Activated CD4-positive, alpha-beta T cell treated with anti-CD3 and anti-CD28 coated beads for 4 hours (primary cell): Measurements from ENCODE around the gene LYL1.

Experiments used
- DNase-seq, 2 donors: peaks; one replicate each; pipeline ENCODE4 v3.0.0-alpha.2; 2020

The LYL1 gene

GRCh38 chr19:13091400-13092157 lies 11.1 kb downstream of the LYL1 start:
- DNase-seq, result no peak

GRCh38 chr19:13090511-13091231 lies 12.0 kb downstream of the LYL1 start:
- no peak for DNase-seq

- DNase-seq, result no peak
Observed at GRCh38 chr19:13089857-13090507, 12.7 kb downstream of the LYL1 start.

- no peak for DNase-seq
Observed at GRCh38 chr19:13089139-13089856, 13.4 kb downstream of the LYL1 start.

GRCh38 chr19:13087795-13088537 lies 14.7 kb downstream of the LYL1 start:
- no peak for DNase-seq

- DNase-seq, result no peak
Observed at GRCh38 chr19:13087295-13087694, 15.4 kb downstream of the LYL1 start.

GRCh38 chr19:13086341-13086740 lies 16.3 kb downstream of the LYL1 start:
- DNase-seq, result no peak

GRCh38 chr19:13085666-13086065 lies 17.0 kb downstream of the LYL1 start:
- DNase-seq, result no peak

- no peak for DNase-seq
Observed at GRCh38 chr19:13083627-13084026, 19.0 kb downstream of the LYL1 start.

- no peak for DNase-seq
Observed at GRCh38 chr19:13083008-13083404, 19.7 kb downstream of the LYL1 start.

- no peak for DNase-seq
Observed at GRCh38 chr19:13082192-13083007, 20.3 kb downstream of the LYL1 start.

GRCh38 chr19:13079542-13079986 lies 23.1 kb downstream of the LYL1 start:
- DNase-seq, result no peak

- no peak for DNase-seq
Observed at GRCh38 chr19:13078897-13079541, 23.6 kb downstream of the LYL1 start.

GRCh38 chr19:13078381-13078780 lies 24.3 kb downstream of the LYL1 start:
- DNase-seq, result no peak

- DNase-seq, result no peak
Observed at GRCh38 chr19:13077240-13077639, 25.4 kb downstream of the LYL1 start.

GRCh38 chr19:13076787-13077186 lies 25.9 kb downstream of the LYL1 start:
- no peak for DNase-seq

GRCh38 chr19:13076320-13076719 lies 26.3 kb downstream of the LYL1 start:
- no peak for DNase-seq

GRCh38 chr19:13074378-13074777 lies 28.3 kb downstream of the LYL1 start:
- DNase-seq, result no peak

GRCh38 chr19:13073263-13073662 lies 29.4 kb downstream of the LYL1 start:
- DNase-seq, result no peak

GRCh38 chr19:13072188-13072908 lies 30.3 kb downstream of the LYL1 start:
- no peak for DNase-seq
